Fibroblast of skin of back (primary cell): Measurements from ENCODE around the gene TMEM242. TPM values are rescaled to one million over a fixed set of nuclear protein-coding genes. Genes with fewer than 3 reads are reported as not detected.
"Not testable (repeated sequence)": the region's sequence is repeated elsewhere in the genome, so short reads cannot be mapped to it uniquely, and the experiment has no call there.

Experiments
- DNase-seq: peaks from one replicate; pipeline ENCODE4 v3.0.0-alpha.2; 2013
- polyA plus RNA-seq, 2 experiments: library from polyadenylated mRNA; unstranded; fragments of 120-200 nt; gene quantifications; one replicate each; pipeline ENCODE4 v1.2.1, GENCODE V29; 2013; ENCODE audit not compliant: insufficient read length in 2 of 2

The TMEM242 gene
- polyA plus RNA-seq (2013, experiment 1 of 2; ENCODE audit: insufficient read length): 9.2 TPM
- polyA plus RNA-seq (2013, experiment 2 of 2; ENCODE audit: insufficient read length): 6.7 TPM

DNA sequence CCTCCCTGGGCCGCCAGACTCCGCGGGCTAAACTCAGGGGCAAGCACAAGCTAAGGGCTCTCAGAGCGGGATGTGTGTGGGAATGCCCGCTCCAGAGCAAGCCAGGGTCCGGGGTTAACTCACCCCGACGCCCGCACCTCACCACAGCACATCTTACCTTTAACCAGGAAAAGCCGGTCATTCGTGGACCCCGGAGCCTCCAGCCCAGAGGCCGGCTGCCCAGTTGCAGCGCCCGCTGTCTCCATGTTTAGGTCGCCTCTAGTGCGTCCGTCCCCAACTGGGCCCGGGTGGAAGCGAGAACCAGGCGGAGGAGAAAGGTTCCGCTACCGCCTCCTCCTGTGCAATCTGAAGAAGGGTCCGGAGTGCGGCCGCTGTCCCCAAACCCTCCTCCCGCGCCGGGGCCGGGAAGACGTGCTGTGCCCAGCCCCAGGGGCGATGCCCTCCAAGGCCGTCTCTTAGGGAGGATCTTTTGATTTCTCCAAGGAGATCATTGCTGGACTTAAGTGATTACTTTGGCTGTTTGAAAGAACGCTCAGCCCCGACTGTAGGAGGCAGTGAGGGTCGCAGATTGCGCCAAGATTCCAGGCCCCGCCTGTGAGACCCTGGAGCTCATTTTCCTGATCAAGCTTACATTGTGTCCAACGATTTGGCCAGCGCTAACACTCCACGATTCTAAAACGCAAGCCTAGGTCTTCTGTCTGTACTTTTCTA, at the start of gene TMEM242:
Gene TMEM242 (minus strand): TSS at position 265 of the 711 bp plus-strand sequence. CDS start 20 bp downstream, at position 245.
- peak; percentile 93 for DNase-seq

DNA sequence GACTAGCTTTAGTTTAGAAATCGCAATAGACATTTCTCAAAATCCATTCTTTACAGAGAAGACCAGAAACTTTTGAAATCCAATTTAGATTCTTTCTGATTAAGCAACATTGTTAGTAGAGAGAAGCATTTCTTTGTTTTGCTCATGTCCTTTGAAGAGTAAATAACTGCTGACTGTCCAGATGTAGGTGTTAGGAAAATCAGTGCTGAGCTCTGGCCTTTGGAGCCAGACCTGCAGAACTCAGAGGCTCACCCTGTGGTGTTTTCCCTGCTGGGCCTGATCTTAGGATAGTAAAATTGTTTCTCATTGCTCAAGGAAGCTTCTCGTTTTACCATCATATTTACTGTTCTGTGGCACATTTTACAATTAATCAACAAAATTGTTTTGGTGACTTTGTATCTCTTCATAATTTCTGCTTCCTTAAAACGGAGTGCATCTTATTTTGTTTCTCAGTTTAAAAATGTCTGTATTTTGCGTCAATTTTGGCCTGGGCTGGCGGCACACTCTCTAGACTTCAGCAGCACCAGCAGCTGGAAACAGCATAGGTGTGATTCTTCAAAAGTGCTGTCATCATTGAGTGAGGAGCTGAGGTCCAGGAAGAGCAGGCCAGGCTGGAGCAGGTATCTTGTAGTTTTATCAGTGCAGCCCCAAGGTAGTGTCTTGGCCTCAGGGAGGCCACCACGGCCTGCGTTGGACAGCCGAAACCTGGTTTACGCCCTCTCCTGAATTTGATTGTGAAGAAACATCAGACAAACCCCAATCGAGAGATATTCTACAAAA, 49.4 kb upstream of the TMEM242 start:
- no peak for DNase-seq

DNA sequence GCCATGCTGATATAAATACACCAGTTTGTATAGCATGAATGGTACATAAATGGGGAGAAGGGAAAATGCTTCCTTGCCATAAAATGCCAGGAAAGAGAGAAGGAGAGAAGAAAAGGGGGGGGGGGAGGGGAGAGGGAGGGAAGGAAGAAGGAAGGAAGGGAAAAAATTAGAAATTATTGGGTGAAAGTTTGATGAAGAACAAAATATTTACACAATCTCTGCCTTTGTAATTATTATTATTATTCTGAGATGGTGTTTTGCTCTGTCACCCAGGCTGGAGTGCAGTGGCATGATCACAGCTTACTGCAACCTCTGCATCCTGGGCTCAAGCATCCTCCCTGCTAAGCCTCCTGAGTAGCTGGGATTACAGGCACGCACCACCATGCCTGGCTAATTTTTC, 47.4 kb upstream of the TMEM242 start:
- no peak for DNase-seq

DNA sequence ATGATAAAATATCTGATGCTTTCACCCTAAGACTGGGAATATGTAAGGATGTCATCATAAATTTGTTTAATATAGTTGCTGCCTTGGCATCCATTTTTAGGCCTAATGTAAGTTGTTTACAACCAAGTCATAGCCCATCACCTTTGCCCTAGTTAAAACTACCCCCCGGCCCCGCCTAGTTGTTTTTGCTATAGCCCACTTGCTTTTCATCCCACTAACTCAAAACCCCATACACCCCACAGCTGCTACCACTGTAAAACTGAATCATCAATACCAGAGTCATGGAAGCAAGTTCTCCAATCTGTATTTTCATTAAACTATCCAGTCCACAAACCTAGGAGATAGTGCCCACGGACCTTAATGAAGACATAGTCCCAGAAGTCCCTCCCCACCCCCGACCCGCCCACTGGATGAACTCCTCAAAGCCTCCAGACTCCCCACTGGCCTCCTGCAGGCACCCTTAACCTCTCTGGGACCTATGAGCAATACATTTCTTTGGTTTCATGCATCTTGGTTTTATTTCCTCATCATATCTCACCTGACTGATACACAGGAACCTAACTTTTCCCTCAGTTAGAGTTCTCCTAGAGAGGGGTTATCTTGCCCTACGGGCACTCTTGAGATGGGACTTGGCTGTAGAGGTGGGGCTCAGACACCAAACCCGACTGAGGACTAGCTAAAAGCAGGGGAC, 45.2 kb upstream of the TMEM242 start:
- DNase-seq: no peak

DNA sequence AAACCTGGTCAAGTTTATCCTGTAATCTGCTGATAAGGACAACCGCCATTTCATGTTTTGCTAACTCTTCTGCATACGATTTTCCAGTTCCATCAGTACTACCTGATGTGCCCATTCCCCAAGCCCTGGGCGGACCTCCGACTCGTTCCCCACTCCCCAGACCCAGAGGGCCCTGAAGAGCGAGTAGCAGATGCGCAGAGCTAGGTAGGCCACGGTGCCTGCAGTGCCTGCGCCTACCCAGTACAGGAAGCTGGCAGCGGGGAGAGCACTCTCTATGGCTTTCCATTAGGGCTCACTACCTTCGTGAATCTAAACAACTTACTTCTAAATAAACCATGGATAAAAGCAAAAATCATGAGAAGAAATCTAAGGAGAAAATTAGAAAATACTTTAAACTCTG, 43.3 kb upstream of the TMEM242 start:
- DNase-seq: no peak

DNA sequence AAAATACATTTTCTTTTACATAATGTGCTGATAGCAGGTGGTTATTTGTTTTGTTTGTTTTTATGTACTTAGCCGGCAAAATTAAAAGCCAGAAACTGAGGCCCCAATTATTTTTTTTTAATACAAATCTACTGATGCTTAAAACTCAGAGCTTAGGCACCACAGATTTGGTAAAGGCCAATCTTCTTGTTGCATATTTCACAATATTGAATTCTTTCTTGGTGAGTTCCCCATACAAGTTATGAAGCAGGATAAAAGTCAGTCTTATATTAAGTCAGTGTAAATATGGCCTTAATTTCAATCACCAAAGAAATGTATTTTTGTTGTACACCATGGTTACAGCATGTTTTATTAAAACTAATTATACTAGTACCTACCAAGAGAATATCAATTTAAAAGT, 41.4 kb upstream of the TMEM242 start:
- DNase-seq: no peak

DNA sequence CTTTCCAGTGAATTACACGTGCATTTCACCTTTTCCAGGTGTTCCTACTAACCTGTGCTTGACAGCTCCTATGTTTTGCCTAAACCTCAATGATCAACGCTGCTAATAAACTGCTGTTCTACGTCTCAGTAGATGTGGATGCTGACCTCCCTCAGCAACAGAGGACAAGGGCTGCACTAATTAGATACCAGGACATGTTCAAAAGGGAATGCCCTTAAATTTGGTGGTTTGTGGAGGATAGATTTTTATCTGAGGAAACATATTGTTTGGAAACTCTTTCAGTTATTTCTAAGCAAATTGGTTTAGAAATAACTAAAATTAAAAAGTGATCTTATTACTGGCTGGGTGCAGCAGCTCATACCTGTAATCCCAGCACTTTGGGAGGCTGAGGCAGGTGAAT, 38.6 kb upstream of the TMEM242 start:
- no peak for DNase-seq

DNA sequence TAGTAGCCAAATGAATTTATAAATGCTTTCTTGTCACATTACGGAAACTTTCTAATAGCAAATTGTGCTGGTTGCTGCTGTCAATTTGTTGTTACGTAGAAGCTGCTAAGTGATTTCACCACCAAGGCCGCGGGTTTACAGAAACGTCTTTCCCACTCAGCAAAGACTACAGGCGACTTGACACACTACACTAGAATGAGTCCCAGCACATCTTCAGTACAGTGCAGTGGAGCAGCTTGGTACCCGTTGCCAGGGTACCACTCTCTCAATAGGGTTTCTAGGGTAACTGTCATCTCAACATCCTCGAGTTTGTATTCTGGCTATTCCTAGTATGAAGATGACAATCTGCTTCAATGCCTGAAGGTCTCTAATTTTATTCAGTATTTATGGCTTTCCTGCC, 35.0 kb upstream of the TMEM242 start:
- no peak for DNase-seq

DNA sequence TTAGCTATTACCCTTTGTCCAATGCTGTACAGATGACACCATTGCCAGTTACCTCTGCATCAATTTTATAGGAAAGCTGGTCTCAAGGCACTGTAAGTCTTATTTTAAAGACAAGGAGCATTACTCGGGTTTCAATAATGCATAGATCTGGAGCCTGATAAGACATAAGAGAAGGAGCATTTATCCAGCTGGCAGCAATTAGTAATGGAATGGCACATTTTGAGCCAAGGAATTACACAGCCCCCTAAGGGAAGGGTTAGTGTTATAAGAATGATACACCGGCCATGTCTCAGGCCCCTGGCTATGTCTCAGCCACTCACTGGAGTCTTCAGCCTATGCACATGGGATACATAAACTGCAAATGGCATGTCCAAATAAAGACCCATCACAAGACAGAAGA, 23.1 kb upstream of the TMEM242 start:
- peak; percentile 16 for DNase-seq

DNA sequence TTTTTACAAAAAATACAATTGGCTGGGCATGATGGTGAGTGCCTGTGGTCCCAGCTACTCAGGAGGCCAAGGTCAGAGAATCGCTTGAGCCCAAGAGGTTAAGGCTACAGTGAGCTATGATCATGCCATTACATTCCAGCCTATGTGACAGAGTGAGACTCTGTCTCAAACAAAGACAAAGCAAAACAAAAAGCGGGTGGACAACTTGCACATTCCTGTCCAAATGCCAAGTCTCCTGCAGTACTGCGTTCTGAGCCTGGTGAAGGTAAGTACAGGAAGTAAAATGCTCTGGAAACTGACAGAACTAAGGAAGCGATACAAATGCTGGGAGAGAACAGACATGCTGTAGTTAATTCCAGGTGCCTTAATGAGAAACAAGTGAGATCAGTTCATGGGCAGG, 20.4 kb upstream of the TMEM242 start:
- no peak for DNase-seq

DNA sequence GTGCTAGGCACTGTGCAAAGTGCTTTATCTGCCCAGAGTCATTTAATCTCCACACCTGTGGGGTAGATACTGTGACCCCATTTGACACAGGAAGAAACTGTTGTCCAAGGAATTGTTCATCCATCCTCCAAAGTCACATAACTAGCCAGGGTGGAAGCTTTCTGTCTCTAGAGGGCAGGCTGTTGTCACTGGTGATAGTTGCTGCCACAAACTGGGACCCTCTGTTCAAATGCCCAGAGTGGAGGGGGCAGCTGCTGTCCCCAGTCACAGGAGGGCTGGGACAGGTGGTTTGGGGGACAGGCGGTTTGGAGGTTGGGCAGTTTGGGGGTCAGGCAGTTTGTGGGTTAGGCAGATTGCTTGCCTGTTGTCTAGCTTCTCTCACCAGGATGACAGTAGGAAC, 16.1 kb upstream of the TMEM242 start:
- DNase-seq: no peak

DNA sequence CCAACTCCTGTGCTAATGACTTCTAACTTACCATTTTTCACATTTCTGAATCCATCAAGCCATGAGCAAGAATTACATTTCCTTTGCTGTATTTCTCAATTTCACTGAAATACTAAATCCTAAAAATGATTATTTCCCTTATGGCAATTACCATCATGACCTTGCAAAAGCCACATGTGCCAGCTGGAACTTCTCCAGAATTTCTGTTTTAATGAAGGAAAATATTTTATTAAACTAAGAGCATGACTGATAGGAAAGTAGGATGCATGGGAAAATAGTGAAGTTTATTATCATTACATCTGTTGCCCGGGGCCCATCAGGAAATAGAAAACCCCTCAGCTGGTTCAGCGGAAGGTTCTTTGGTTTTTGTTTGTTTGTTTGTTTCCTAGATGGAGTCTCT, 14.4 kb upstream of the TMEM242 start:
- no peak for DNase-seq

DNA sequence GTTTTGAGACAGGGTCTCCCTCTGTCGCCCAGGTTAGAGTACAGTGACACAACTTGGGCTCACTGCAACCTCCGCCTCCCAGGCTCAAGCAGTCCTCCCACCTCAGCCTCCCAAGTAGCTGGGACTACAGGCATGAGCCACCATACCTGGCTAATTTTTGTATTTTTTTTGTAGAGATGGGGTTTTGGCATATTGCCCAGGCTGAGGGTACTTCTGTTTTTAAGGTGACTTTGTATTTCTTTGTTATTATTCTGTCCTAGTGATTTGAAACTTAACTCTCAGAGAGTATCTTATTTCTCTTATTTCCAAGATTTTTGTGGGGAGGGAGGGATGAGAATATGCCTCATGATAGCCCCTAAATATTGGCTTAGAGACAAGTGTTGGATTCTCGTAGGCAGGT, 14.0 kb upstream of the TMEM242 start:
- DNase-seq: not testable (repeated sequence)

DNA sequence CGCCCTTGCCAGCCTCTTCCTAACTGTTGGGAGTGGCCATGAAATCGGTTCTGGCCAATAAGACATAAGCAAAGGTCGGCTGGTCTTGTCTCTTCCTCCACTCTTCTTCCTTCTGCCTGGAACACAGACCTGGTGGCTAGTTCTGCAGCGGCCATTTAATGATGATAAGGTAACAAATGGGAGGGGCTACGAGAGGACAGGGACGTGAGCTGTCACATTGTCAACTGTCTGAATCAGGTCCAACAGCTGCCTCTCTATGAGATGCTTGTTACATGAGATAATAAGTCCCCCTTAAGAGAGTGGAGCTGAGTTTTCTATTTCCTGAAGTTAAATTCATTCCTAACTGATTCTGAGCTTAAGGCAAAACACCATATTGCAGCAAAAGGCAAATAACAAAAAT, 12.5 kb upstream of the TMEM242 start:
- DNase-seq: peak; percentile 15

DNA sequence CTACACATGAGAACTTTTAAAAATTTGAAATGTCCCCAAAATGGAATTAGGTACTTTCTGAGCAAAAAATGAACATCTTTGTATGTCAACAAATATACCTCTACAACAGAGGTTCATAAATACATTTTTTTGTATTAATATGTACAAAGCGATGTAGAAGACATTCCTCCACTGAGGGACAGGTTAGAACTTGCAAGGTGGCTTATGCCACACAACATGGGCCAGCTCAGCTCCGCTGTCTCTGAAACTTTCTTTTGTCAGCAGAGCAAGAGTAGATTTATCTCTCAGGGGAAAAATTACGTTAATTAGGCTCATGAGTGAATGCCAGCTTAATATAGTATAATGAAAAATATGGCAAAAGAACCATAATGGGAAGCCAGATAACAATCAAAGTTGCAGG, 10.6 kb upstream of the TMEM242 start:
- DNase-seq: no peak

DNA sequence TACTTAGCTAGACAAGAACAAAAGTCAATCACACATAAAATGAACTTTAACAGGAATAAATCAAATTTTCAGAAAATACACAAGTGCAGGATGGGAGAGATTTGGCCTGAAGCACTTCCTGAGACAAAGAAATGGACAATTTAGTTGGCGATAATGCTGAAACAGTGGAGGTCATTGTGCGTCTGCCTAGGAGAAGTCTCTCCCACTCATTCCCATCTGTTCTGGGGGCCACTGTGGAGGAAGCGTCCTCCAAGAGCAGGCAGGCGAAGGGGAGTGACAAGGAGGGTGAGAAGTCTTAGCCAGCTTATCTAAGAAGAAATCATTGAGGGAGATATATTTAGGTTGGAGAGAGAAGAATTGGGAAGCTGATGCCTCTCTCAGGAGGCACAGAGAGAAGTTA, 10.2 kb upstream of the TMEM242 start:
- no peak for DNase-seq

DNA sequence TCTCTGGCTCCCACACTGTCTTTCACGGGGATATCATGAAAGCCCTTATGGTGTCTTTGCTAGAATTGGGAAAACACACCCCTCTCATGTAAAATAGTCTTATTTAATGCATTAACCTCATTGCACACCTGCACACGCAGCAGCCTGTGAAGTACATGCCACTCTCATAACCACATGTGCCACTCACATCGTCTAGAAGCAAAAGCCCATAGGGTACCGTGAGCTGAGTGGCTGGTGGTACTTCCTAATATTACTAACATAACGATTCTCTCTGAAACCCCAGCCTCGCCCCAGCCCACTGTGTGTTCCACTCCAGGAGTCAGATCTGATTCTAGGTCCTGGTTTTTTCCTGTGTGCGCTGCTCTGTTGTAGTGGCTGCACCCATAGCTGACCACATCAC, 9.5 kb upstream of the TMEM242 start:
- DNase-seq: no peak

DNA sequence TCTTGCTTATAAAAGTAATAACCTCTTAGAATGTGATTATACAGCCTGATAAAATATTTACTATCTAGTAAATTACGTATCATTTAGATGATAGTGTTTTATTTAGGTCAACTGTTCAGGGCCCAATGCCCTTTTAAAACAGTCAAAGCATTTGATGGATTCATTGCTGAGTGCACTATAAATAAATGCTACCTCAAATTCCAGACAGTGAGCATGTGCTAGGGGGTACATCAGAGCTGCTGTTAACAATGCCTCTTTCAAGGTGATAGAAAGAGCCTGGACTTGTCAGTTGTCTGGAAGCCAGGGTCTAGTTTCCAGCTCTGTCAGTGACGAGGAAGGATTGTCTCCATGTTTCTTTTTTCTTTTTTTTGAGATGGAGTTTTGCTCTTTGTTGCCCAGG, 7.5 kb upstream of the TMEM242 start:
- no peak for DNase-seq

DNA sequence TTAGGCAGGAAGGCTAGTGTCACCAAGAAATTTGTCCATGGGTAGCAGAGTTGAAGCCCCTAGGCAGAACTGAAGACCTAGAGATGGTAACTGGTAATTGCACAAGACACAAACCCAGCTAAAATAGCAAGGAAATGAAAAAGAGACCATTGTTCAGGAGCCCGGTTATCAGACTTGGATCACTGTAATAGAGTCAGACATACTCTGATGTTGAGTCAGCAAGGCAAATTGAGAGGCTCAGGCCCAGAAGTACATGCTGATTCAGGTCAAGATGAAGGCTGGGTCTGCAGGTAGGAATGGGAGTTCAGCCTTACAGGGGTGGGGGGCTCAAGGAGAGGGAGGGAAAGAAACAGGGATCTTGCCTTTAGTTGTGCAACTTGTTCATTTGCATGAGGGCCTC, 6.5 kb upstream of the TMEM242 start:
- no peak for DNase-seq

DNA sequence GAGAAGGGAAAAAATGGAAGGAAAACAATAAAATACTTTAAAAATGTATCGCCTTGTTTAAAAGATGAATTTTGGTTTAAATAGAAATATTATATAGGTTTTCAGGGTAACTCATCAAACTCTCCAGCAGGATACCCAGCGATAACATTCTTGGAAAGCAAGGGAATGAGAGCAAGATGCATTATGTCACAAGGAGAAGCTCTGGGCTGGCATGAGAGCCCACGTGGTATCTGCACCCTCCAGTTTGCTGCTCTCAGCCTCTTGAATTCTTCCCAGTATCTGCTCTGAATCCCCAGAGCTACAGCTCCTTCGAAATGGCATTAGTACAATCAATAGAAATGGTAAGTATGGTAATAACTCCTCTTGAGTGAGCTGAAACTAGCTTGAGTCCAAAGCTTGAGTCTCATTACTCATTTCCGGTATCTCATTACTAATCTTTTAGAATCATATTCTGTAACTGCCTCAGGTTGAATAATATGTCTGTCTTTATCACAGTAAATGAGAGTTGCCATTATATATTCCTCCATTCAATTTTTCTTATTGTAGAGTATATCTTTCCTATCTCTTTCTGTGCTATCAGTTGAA, 4.9 kb upstream of the TMEM242 start:
- no peak for DNase-seq

DNA sequence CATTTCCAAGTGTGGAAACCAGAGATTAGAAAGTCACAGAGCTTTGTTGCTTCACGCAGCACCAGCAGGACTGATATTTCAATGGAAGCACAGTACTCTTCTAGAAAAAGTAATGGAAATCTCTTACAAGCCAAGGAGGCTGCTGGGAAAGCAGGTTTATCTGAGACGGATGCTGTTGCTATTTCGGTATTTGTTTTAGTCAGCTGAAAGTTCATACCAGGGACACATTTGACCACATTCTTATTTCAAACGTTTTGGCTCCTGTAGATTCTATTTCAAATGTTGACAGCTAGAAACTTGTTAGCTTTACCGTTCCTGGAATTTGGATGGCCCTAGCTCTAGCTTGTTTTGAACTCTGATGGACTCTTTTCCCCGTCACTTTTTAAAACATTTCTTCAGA, 3.7 kb upstream of the TMEM242 start:
- no peak for DNase-seq

DNA sequence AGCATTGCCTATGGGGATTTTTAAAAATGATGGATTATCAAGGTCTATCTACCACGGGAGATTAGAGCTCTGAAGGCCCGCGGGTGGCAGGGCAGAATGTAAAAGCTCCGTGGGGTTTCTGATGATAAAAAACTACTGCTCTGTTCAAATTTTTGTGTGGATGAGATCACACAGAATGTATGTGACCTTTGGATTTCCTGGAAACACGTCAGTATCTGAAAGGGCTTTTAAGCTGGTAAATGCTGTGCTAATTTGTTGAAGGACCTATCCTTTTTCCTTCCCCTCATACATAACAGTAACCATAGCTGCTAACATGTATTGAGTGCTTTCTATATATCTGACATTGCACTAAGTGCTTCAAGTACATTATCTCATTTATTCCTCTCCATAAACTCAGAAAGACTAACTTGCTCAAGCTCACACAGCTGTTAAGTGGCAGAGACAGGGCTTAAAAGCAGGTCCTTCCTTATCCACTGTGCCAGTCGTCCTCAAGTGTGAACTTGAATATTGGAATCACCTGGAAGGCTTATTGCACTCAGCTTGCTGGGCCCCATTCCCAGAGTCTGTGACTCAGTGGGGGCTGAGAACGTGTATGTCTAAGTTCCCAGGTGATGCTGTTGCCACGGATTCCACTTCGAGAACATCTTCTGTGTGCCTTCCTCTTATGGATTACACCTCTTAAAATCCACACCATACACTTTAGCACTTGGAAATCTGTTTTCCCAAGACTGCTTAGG, 1.9 kb upstream of the TMEM242 start:
- DNase-seq: no peak

DNA sequence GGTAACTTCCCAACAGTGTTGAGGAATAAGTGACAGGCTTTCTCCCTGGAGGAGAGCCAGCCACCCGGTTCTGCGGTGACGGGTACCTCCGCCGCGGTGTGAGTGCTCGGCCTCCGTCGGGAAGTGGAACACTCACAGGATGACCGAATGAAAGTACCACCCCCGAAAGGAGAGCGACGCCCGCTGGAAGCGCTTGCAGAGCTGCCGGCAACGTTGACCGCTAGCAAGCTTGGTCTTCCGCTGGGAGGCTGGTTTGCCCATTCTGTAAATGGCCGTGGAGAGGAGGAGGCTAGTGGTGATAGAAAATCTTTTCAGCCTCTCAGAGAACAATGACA, 614 bp upstream of the TMEM242 start:
- peak; percentile 80 for DNase-seq
